Measurements from ENCODE around the gene CARS2.
A peak's percentile ranks its signal among the peaks of the same experiment; 100 is the strongest.
"Not testable (repeated sequence)": the region's sequence is repeated elsewhere in the genome, so short reads cannot be mapped to it uniquely, and the experiment has no call there.

CARS2 gene

DNA sequence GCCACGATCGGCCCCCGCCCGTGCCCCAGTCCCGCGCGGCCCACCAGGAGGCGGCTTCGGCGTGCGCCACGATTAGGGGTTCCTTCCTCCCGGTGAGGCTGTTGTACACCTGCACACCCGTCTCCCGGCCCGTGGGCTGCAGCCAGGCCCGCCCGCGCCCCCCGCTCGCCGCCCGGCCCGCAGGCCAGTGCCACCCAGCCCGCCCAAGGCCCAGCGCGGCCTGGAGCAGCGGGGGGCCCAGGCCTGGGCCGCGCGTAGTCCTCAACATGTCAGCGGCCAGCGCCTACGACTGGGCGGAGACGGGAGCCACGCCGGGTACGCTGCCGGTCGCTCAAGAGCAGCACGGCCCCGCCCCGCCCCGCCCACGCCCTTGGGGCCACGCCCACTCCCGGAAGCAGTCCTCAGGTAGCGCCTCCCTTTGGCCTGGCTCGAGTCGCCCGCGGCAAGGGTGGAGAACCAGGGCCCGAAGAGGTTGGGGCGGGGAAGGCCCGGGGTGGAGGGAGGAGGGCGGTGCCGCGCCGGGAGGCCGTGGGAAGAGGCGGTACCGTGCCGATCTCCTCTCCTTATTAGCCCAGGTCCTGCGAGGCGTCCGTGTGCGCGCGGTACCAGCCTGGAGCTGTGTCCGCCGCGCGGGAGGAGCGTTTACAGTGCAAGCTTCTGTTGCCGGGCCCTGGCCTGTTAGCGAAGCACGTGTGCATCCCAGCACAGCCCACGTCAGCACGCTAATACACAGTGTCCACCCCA lies at the start of gene CARS2:
TSS of gene CARS2 (minus strand) at position 291 of the 744 bp plus-strand sequence. CDS start at position 268, 23 bp downstream.
- Mint-ChIP-seq H3K36me3 (ENCODE audit: insufficient read depth) (peaks cover 14% of the 10 kb centered on the region), H3K4me1 (peaks cover 38% of the 10 kb centered on the region), H3K27ac (ENCODE audit: low read depth) (peak within 1 kb of the TSS; percentile 64), H3K9me3 (no peaks in the 10 kb centered on the region), H3K27me3 (no peaks in the 10 kb centered on the region), H3K4me3 (peak within 1 kb of the TSS; percentile 82)
- ATAC-seq (replicated peaks; ENCODE audit: extremely low read depth, poor library complexity, severe bottlenecking) (peak; percentile 90), DNase-seq (ENCODE audit: low spot score in 2 of 2) (peak; percentile 67 to 75)

- ATAC-seq (replicated peaks; ENCODE audit: extremely low read depth, poor library complexity, severe bottlenecking) = no peak
- peaks cover 7% of the 10 kb centered on the region for H3K9me3 Mint-ChIP-seq
These were observed 42.4 kb upstream of the CARS2 start for GRCh38 chr13:110748271-110748670.

DNA sequence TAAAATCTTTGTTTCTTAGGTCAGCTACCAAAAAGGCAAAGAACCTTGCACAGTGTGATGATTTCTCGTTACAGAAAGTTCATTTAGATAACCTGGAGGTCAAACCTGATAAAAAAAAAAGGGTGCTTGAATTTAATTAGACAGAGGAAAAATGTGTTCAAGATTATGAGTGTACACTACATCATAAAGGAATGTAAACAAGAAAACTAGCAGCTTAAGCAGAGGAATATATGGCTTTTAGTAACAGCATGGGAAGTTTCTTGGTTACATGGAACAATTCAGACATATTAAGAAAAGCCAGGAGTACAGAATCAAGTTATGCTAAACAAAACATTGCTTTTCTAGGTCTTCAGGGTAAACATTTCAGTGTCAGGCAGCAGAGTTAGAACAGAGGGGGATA lies 40.5 kb upstream of the CARS2 start:
- Mint-ChIP-seq H3K9me3 (peaks cover 7% of the 10 kb centered on the region), H3K27me3 (no peaks in the 10 kb centered on the region), H3K36me3 (ENCODE audit: insufficient read depth) (no peaks in the 10 kb centered on the region), H3K4me3 (no peak overlapping the region), H3K27ac (ENCODE audit: low read depth) (no peak overlapping the region), H3K4me1 (no peaks in the 10 kb centered on the region)
- no peak for DNase-seq (ENCODE audit: low spot score in 2 of 2)
- ATAC-seq (replicated peaks; ENCODE audit: extremely low read depth, poor library complexity, severe bottlenecking) = no peak

More at GRCh38 chr13:110748271-110748670, 42.4 kb upstream of the CARS2 start:
- Mint-ChIP-seq H3K4me1 (no peaks in the 10 kb centered on the region), H3K27ac (ENCODE audit: low read depth) (no peak overlapping the region), H3K36me3 (ENCODE audit: insufficient read depth) (no peaks in the 10 kb centered on the region), H3K27me3 (no peaks in the 10 kb centered on the region), H3K4me3 (no peak overlapping the region)
- DNase-seq (ENCODE audit: low spot score in 2 of 2) = no peak

- peaks cover 7% of the 10 kb centered on the region for H3K9me3 Mint-ChIP-seq
- no peak for DNase-seq (ENCODE audit: low spot score in 2 of 2)
- no peak for ATAC-seq (replicated peaks; ENCODE audit: extremely low read depth, poor library complexity, severe bottlenecking)
- H3K27ac Mint-ChIP-seq (ENCODE audit: low read depth) = no peak overlapping the region
- H3K27me3 Mint-ChIP-seq = no peaks in the 10 kb centered on the region
- no peak overlapping the region for H3K4me3 Mint-ChIP-seq
- H3K4me1 Mint-ChIP-seq = no peaks in the 10 kb centered on the region
- no peaks in the 10 kb centered on the region for H3K36me3 Mint-ChIP-seq (ENCODE audit: insufficient read depth)
These were observed 37.8 kb upstream of the CARS2 start for GRCh38 chr13:110743687-110744086.

DNA sequence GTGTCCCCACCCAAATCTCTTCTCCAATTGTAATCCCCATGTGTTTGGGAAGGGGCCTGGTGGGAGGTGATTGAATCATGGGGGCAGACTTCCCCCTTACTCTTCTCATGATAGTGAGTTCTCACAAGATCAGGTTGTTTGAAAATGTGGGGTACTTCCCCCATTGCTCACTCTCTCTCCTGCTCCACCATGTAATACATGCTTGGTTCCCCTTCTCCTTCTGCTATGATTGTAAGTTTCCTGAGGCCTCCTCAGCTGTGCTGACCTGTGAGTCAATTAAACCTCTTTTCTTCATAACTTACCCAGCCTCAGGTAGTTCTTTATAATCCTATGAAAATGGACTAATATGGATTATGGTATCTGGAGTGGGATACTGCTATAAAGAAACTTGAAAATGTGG lies 31.6 kb upstream of the CARS2 start:
- Mint-ChIP-seq H3K36me3 (ENCODE audit: insufficient read depth) (no peaks in the 10 kb centered on the region), H3K4me1 (no peaks in the 10 kb centered on the region), H3K27ac (ENCODE audit: low read depth) (no peak overlapping the region), H3K27me3 (no peaks in the 10 kb centered on the region), H3K9me3 (no peaks in the 10 kb centered on the region), H3K4me3 (no peak overlapping the region)
- no peak for DNase-seq (ENCODE audit: low spot score in 2 of 2)
- ATAC-seq (replicated peaks; ENCODE audit: extremely low read depth, poor library complexity, severe bottlenecking) = no peak

DNA sequence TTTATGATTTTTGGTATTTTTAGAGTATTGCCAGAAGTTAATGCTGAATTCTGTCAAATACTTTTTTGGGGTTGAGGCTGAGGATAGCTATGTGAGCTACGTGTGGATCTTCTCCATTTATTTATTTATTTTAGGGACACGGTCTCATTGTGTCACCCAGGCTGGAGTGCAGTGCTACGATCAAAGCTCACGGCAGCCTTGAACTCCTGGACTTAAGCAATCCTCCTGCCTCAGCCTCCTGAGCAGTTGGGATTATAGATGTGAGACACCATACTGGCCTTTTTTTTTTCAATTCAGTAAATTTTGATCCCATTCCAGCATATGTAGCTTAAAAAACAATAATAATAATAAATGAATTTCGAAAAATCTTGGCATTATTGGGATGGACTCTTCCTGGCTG lies 28.6 kb upstream of the CARS2 start:
- no peaks in the 10 kb centered on the region for H3K27me3 Mint-ChIP-seq
- H3K4me3 Mint-ChIP-seq = no peak overlapping the region
- no peaks in the 10 kb centered on the region for H3K9me3 Mint-ChIP-seq
- DNase-seq (ENCODE audit: low spot score in 2 of 2) (no peak), ATAC-seq (replicated peaks; ENCODE audit: extremely low read depth, poor library complexity, severe bottlenecking) (no peak)
- no peaks in the 10 kb centered on the region for H3K4me1 Mint-ChIP-seq
- no peak overlapping the region for H3K27ac Mint-ChIP-seq (ENCODE audit: low read depth)
- H3K36me3 Mint-ChIP-seq (ENCODE audit: insufficient read depth) = no peaks in the 10 kb centered on the region

DNA sequence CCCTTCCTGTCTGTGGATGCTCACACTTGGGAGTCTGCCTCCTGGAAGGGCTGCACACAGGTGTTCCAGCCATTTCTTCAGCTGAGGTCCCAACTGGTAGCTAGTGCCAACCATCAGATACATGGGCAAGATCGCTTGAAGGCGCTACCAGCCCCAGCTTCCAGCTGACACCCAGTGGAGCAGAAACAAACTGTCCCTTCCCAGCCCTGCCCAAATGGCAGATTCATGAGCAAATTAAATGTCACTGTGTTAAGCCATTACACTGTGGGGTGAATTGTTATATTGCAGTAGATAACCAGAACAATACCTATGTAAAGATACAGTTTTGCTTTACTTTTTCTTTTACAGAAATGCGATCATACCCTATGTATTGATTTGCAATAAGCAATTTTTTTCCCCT lies 25.2 kb upstream of the CARS2 start:
- H3K4me1 Mint-ChIP-seq = peaks cover 11% of the 10 kb centered on the region
- H3K9me3 Mint-ChIP-seq = no peaks in the 10 kb centered on the region
- no peak overlapping the region for H3K27ac Mint-ChIP-seq (ENCODE audit: low read depth)
- DNase-seq (ENCODE audit: low spot score in 2 of 2) (no peak), ATAC-seq (replicated peaks; ENCODE audit: extremely low read depth, poor library complexity, severe bottlenecking) (no peak)
- no peak overlapping the region for H3K4me3 Mint-ChIP-seq
- H3K36me3 Mint-ChIP-seq (ENCODE audit: insufficient read depth) = peaks cover 3% of the 10 kb centered on the region
- H3K27me3 Mint-ChIP-seq = no peaks in the 10 kb centered on the region

- Mint-ChIP-seq H3K27ac (ENCODE audit: low read depth) (peak overlapping the region; percentile 26), H3K4me3 (peak overlapping the region; percentile 50), H3K36me3 (ENCODE audit: insufficient read depth) (peaks cover 11% of the 10 kb centered on the region), H3K4me1 (peaks cover 13% of the 10 kb centered on the region), H3K9me3 (no peaks in the 10 kb centered on the region), H3K27me3 (no peaks in the 10 kb centered on the region)
- peak; percentile 23 to 60 for DNase-seq (ENCODE audit: low spot score in 2 of 2)
- peak; percentile 96 for ATAC-seq (replicated peaks; ENCODE audit: extremely low read depth, poor library complexity, severe bottlenecking)
These were observed 20.8 kb upstream of the CARS2 start for GRCh38 chr13:110726726-110727125.

- not testable (repeated sequence) for H3K27me3 Mint-ChIP-seq; H3K27ac Mint-ChIP-seq (ENCODE audit: low read depth); DNase-seq (ENCODE audit: low spot score in 2 of 2); H3K9me3 Mint-ChIP-seq
- peaks cover 15% of the 10 kb centered on the region for H3K36me3 Mint-ChIP-seq (ENCODE audit: insufficient read depth)
- H3K4me1 Mint-ChIP-seq = peaks cover 13% of the 10 kb centered on the region
- H3K4me3 Mint-ChIP-seq = peak overlapping the region; percentile 50
- peak; percentile 63 for ATAC-seq (replicated peaks; ENCODE audit: extremely low read depth, poor library complexity, severe bottlenecking)
These were observed 20.2 kb upstream of the CARS2 start for GRCh38 chr13:110726153-110726552.

GRCh38 chr13:110723598-110723997 lies 17.7 kb upstream of the CARS2 start:
- Mint-ChIP-seq H3K27ac (ENCODE audit: low read depth) (no peak overlapping the region), H3K36me3 (ENCODE audit: insufficient read depth) (peaks cover 21% of the 10 kb centered on the region), H3K4me3 (no peak overlapping the region), H3K4me1 (peaks cover 13% of the 10 kb centered on the region), H3K27me3 (no peaks in the 10 kb centered on the region), H3K9me3 (no peaks in the 10 kb centered on the region)
- ATAC-seq (replicated peaks; ENCODE audit: extremely low read depth, poor library complexity, severe bottlenecking) (no peak), DNase-seq (ENCODE audit: low spot score in 2 of 2) (no peak)

DNA sequence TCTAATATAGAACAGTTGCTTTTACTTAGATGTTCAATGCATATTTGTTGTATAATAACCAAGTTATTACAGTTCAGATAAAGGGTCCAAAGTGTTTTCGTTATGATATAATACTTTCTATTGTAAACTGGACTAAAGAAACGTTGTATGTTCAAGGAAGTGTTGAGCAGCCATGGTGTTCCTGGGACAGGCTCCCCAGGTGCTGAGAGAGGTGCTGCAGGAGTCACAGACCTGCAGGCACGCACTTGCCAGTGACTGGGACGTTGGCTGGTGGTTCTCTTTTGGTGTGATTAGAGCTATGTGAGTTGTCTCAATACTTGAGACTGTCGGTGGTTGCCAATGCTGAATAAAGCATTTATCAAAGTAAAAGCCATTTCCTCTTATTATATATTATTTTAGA lies 17.1 kb upstream of the CARS2 start:
- Mint-ChIP-seq H3K4me1 (peaks cover 13% of the 10 kb centered on the region), H3K27me3 (no peaks in the 10 kb centered on the region), H3K9me3 (no peaks in the 10 kb centered on the region), H3K27ac (ENCODE audit: low read depth) (no peak overlapping the region), H3K36me3 (ENCODE audit: insufficient read depth) (peaks cover 21% of the 10 kb centered on the region), H3K4me3 (no peak overlapping the region)
- ATAC-seq (replicated peaks; ENCODE audit: extremely low read depth, poor library complexity, severe bottlenecking) (no peak), DNase-seq (ENCODE audit: low spot score in 2 of 2) (no peak)

DNA sequence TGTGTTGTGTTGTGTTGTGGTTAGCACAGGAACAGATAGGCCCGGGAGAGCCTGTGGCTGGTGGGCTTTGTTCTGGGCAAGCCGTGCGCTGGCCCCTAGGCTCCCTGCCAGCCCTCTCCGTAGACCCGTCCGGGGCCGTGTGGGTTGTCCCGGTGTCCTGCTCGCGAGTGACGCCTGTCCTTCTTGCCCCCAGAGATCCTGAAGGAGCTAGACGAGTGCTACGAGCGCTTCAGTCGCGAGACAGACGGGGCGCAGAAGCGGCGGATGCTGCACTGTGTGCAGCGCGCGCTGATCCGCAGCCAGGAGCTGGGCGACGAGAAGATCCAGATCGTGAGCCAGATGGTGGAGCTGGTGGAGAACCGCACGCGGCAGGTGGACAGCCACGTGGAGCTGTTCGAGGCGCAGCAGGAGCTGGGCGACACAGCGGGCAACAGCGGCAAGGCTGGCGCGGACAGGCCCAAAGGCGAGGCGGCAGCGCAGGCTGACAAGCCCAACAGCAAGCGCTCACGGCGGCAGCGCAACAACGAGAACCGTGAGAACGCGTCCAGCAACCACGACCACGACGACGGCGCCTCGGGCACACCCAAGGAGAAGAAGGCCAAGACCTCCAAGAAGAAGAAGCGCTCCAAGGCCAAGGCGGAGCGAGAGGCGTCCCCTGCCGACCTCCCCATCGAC lies 13.3 kb upstream of the CARS2 start:
- H3K4me1 Mint-ChIP-seq = peaks cover 10% of the 10 kb centered on the region
- ATAC-seq (replicated peaks; ENCODE audit: extremely low read depth, poor library complexity, severe bottlenecking) (no peak), DNase-seq (ENCODE audit: low spot score in 2 of 2) (no peak)
- peaks cover 37% of the 10 kb centered on the region for H3K36me3 Mint-ChIP-seq (ENCODE audit: insufficient read depth)
- H3K27ac Mint-ChIP-seq (ENCODE audit: low read depth) = no peak overlapping the region
- no peaks in the 10 kb centered on the region for H3K9me3 Mint-ChIP-seq
- H3K27me3 Mint-ChIP-seq = no peaks in the 10 kb centered on the region
- H3K4me3 Mint-ChIP-seq = no peak overlapping the region

- H3K4me3 Mint-ChIP-seq = peak overlapping the region; percentile 95
- H3K36me3 Mint-ChIP-seq (ENCODE audit: insufficient read depth) = peaks cover 44% of the 10 kb centered on the region
- DNase-seq (ENCODE audit: low spot score in 2 of 2) (no peak), ATAC-seq (replicated peaks; ENCODE audit: extremely low read depth, poor library complexity, severe bottlenecking) (no peak)
- H3K4me1 Mint-ChIP-seq = peaks cover 18% of the 10 kb centered on the region
- no peaks in the 10 kb centered on the region for H3K9me3 Mint-ChIP-seq
- H3K27ac Mint-ChIP-seq (ENCODE audit: low read depth) = peak overlapping the region; percentile 90
- no peaks in the 10 kb centered on the region for H3K27me3 Mint-ChIP-seq
These were observed 10.3 kb upstream of the CARS2 start for GRCh38 chr13:110716247-110716515.
